Activated CD8-positive, alpha-beta T cell treated with anti-CD3 and anti-CD28 coated beads, Interleukin-2, amount 10 ng/mL, durations not matched to agents 7 days and 5 days (primary cell): ENCODE measurements around the gene ERC1. TPM values are rescaled to one million over a fixed set of nuclear protein-coding genes. Genes with fewer than 3 reads are reported as not detected.
A peak's percentile ranks its signal among the peaks of the same experiment; 100 is the strongest.

Source experiments
- ATAC-seq: fragments of 150-1000 bp; cut with Tn5 transposase; one replicate; pipeline ENCODE4 v1.10.0; 2021; ENCODE audit warnings: moderate library complexity
- CTCF ChIA-PET: fragments of 350-600 bp; sonication (Branson Sonifier 250); formaldehyde crosslinking; loops from one replicate; lab custom pipeline; 2021; ENCODE audit warnings: antibody characterized with exemption; lab: Charles Lee
- POLR2A ChIA-PET: fragments of 350-600 bp; sonication (Branson Sonifier 250); formaldehyde crosslinking; loops from one replicate; lab custom pipeline; 2021; ENCODE audit warnings: antibody characterized with exemption; lab: Charles Lee
- DNase-seq: peaks from one replicate; pipeline ENCODE4 v3.0.0-alpha.2; 2020
- H3K27ac Mint-ChIP-seq: one replicate; pipeline ENCODE4 v1.8.0; 2021; ENCODE audit warnings: mild to moderate bottlenecking, mixed read lengths
- H3K27me3 Mint-ChIP-seq: one replicate; pipeline ENCODE4 v1.8.0; 2021; ENCODE audit warnings: low read depth, mixed read lengths
- H3K36me3 Mint-ChIP-seq: one replicate; pipeline ENCODE4 v1.8.0; 2021; ENCODE audit warnings: low read depth, mixed read lengths
- H3K4me1 Mint-ChIP-seq: one replicate; pipeline ENCODE4 v1.8.0; 2021; ENCODE audit warnings: low read depth, mixed read lengths
- H3K4me3 Mint-ChIP-seq: one replicate; pipeline ENCODE4 v1.8.0; 2021; ENCODE audit warnings: mild to moderate bottlenecking, mixed read lengths
- H3K9me3 Mint-ChIP-seq: one replicate; pipeline ENCODE4 v1.8.0; 2022; ENCODE audit warnings: mixed read lengths; ENCODE audit not compliant: insufficient read depth
- total RNA-seq, 2 experiments: library from RNA; stranded (reverse); gene quantifications; one replicate each; pipeline ENCODE4 v1.2.3, GENCODE V29; 2021

Gene ERC1
- total RNA-seq, 2 experiments from 2014 or later: 25.2 to 32.9 TPM

- no peaks in the 10 kb centered on the region for H3K9me3 Mint-ChIP-seq
- DNase-seq: no peak
Observed at GRCh38 chr12:1466481-1467154, 475.6 kb downstream of the ERC1 start.

GRCh38 chr12:1467710-1468109, 476.7 kb downstream of the ERC1 start:
- H3K4me1 Mint-ChIP-seq: no peaks in the 10 kb centered on the region
- ChIA-PET POLR2A (no interaction called here), CTCF (interaction anchor here (1.5 kb wide), 1 partner anchor 22 kb away, joined by 3 read pairs; no protein-coding TSS in a partner anchor)
- no peak for DNase-seq
- ATAC-seq: no peak
- H3K27me3 Mint-ChIP-seq: no peaks in the 10 kb centered on the region
- no peaks in the 10 kb centered on the region for H3K9me3 Mint-ChIP-seq
- no peaks in the 10 kb centered on the region for H3K36me3 Mint-ChIP-seq
- H3K4me3 Mint-ChIP-seq: no peak overlapping the region
- H3K27ac Mint-ChIP-seq: no peak overlapping the region

More at GRCh38 chr12:1466481-1467154, 475.6 kb downstream of the ERC1 start:
- H3K4me3 Mint-ChIP-seq: no peak overlapping the region
- ChIA-PET CTCF (no interaction called here), POLR2A (no interaction called here)
- H3K27ac Mint-ChIP-seq: no peak overlapping the region
- peaks cover 1% of the 10 kb centered on the region for H3K27me3 Mint-ChIP-seq
- H3K4me1 Mint-ChIP-seq: no peaks in the 10 kb centered on the region
- H3K36me3 Mint-ChIP-seq: no peaks in the 10 kb centered on the region
- ATAC-seq: no peak

GRCh38 chr12:1469070-1469469, 478.0 kb downstream of the ERC1 start:
- DNase-seq: no peak
- no peak overlapping the region for H3K27ac Mint-ChIP-seq
- ChIA-PET POLR2A (no interaction called here), CTCF (interaction anchor here (1.5 kb wide), 1 partner anchor 20 kb away, joined by 3 read pairs; no protein-coding TSS in a partner anchor)
- H3K4me3 Mint-ChIP-seq: no peak overlapping the region
- H3K36me3 Mint-ChIP-seq: no peaks in the 10 kb centered on the region
- H3K27me3 Mint-ChIP-seq: no peaks in the 10 kb centered on the region
- ATAC-seq: no peak
- no peaks in the 10 kb centered on the region for H3K4me1 Mint-ChIP-seq
- H3K9me3 Mint-ChIP-seq: no peaks in the 10 kb centered on the region

DNA sequence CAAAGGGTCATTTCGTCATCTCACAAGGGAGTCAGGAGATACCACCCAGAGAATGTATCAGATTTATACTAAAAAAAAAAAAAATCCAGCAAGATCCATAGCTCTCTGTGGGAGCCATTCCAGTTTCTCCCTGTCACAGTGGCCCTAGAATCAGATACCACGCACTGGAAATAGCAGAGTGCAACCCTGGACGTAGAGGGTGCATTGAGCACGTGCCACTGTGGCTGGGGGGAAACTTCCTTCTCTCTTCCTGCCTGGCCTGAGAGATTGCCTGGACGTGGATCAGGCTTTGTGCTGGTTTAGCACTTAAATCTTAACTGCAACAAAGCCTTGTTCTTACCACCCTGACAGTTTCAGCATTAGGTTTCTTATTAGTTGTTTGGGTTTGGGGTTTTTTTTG, 479.0 kb downstream of the ERC1 start:
- ChIA-PET POLR2A (no interaction called here), CTCF (no interaction called here)
- H3K27ac Mint-ChIP-seq: no peak overlapping the region
- ATAC-seq: no peak
- H3K27me3 Mint-ChIP-seq: no peaks in the 10 kb centered on the region
- no peak overlapping the region for H3K4me3 Mint-ChIP-seq
- H3K4me1 Mint-ChIP-seq: no peaks in the 10 kb centered on the region
- no peak for DNase-seq
- no peaks in the 10 kb centered on the region for H3K9me3 Mint-ChIP-seq
- no peaks in the 10 kb centered on the region for H3K36me3 Mint-ChIP-seq

DNA sequence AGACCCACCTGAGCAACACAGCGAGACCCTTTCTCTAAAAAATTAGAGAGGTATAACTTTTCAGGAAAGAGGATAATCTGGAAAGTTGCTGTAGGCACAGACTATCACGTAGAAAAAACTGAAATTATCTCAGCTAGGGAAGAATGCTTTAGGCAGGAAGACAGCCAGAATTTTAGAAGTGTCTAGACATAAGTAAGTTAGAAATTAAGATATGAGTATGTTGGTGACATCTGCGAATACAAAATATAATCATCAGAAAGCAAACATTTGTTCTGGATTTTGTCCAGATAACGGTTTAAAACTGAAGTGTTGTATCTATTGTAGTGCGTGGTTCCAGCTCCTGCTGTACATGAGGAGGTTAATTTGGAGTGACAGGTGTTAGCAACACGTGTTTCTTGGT, 480.2 kb downstream of the ERC1 start:
- H3K36me3 Mint-ChIP-seq: no peaks in the 10 kb centered on the region
- no peaks in the 10 kb centered on the region for H3K4me1 Mint-ChIP-seq
- no peak overlapping the region for H3K27ac Mint-ChIP-seq
- H3K4me3 Mint-ChIP-seq: no peak overlapping the region
- ChIA-PET POLR2A (no interaction called here), CTCF (interaction anchor here (1.6 kb wide), 1 partner anchor 353 kb away, joined by 4 read pairs; no protein-coding TSS in a partner anchor)
- no peaks in the 10 kb centered on the region for H3K9me3 Mint-ChIP-seq
- ATAC-seq (no peak), DNase-seq (no peak)
- no peaks in the 10 kb centered on the region for H3K27me3 Mint-ChIP-seq

GRCh38 chr12:1473418-1473817, 482.4 kb downstream of the ERC1 start:
- peak; percentile 80 for ATAC-seq
- ChIA-PET POLR2A (no interaction called here), CTCF (interaction anchor here (1.2 to 3.3 kb wide), 3 partner anchors 9 to 355 kb away, joined by 3 to 15 read pairs (median 5); no protein-coding TSS in a partner anchor)
- Mint-ChIP-seq H3K36me3 (no peaks in the 10 kb centered on the region), H3K4me3 (peak overlapping the region; percentile 36), H3K27me3 (no peaks in the 10 kb centered on the region), H3K9me3 (no peaks in the 10 kb centered on the region), H3K27ac (no peak overlapping the region), H3K4me1 (no peaks in the 10 kb centered on the region)
- DNase-seq: peak; percentile 71

GRCh38 chr12:1474041-1474573, 483.1 kb downstream of the ERC1 start:
- no peaks in the 10 kb centered on the region for H3K27me3 Mint-ChIP-seq
- CTCF ChIA-PET: interaction anchor here (1.2 to 3.3 kb wide), 5 partner anchors 9 to 356 kb away, joined by 3 to 15 read pairs (median 5); no protein-coding TSS in a partner anchor
- POLR2A ChIA-PET: no interaction called here
- ATAC-seq (peak; percentile 35), DNase-seq (no peak)
- no peak overlapping the region for H3K27ac Mint-ChIP-seq
- H3K9me3 Mint-ChIP-seq: no peaks in the 10 kb centered on the region
- no peak overlapping the region for H3K4me3 Mint-ChIP-seq
- no peaks in the 10 kb centered on the region for H3K36me3 Mint-ChIP-seq
- no peaks in the 10 kb centered on the region for H3K4me1 Mint-ChIP-seq

DNA sequence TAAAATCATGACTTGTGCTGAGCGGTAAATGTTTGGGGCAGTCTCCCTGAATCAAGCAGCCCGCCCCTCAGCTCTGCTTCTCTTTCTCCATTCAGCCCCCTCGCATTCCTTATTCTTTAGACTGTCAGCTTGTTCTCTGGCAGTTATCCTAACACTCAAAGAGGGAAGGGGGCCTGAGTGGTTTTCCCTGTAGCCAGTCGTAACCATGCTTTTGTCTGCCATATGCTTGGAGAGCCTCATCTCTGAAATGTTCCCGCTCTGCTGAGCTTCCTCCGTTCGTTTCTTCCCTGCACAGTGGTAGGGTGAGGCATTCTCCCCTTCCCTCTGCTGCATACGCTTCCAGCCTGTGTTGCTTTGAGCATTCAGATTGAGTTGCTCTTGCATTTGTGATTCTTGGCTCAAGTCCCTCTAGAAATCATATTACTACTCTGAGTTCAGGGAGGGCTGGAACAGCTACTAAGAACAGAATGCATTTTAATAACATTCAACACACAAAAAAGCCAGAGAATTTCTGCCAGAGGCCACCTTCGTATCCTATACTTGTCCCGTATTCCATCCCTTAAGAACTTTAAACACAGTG, 483.6 kb downstream of the ERC1 start:
- ATAC-seq (no peak), DNase-seq (no peak)
- Mint-ChIP-seq H3K27ac (no peak overlapping the region), H3K36me3 (no peaks in the 10 kb centered on the region), H3K27me3 (no peaks in the 10 kb centered on the region), H3K4me3 (no peak overlapping the region), H3K4me1 (no peaks in the 10 kb centered on the region), H3K9me3 (no peaks in the 10 kb centered on the region)
- CTCF ChIA-PET: interaction anchor here (1.2 to 3.3 kb wide), 5 partner anchors 10 to 357 kb away, joined by 3 to 15 read pairs (median 5); no protein-coding TSS in a partner anchor
- POLR2A ChIA-PET: no interaction called here

- CTCF ChIA-PET: no interaction called here
- Mint-ChIP-seq H3K27me3 (no peaks in the 10 kb centered on the region), H3K36me3 (no peaks in the 10 kb centered on the region), H3K4me1 (no peaks in the 10 kb centered on the region), H3K27ac (no peak overlapping the region), H3K4me3 (no peak overlapping the region), H3K9me3 (no peaks in the 10 kb centered on the region)
- POLR2A ChIA-PET: no interaction called here
- DNase-seq (no peak), ATAC-seq (no peak)
Observed at GRCh38 chr12:1479645-1480044, 488.6 kb downstream of the ERC1 start.

DNA sequence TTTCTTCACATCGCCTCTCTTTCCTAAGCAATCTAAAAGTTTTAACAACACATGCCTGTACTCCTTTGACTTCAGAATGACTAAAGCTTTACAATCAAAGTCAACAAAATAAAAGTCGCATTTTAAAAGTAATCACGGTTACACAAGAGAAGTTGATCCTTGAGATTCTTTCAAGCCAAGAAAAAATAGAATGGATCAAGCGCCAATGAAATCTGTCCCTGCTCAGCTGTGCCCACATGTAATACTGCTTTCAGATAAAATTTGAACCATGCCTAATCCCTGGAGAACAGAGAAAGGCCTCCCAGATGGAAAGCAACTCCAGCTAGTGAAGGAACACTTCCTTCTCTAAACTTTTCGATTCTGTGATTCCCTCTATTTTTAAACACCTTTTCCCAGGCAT, 490.3 kb downstream of the ERC1 start:
- Mint-ChIP-seq H3K27me3 (no peaks in the 10 kb centered on the region), H3K27ac (no peak overlapping the region), H3K4me3 (no peak overlapping the region), H3K4me1 (no peaks in the 10 kb centered on the region), H3K9me3 (no peaks in the 10 kb centered on the region), H3K36me3 (no peaks in the 10 kb centered on the region)
- ChIA-PET CTCF (interaction anchor here (0.8 kb wide), 1 partner anchor 363 kb away, joined by 3 read pairs; no protein-coding TSS in a partner anchor), POLR2A (no interaction called here)
- no peak for ATAC-seq
- no peak for DNase-seq

GRCh38 chr12:1481906-1482305, 490.9 kb downstream of the ERC1 start:
- H3K4me3 Mint-ChIP-seq: no peak overlapping the region
- no peaks in the 10 kb centered on the region for H3K27me3 Mint-ChIP-seq
- CTCF ChIA-PET: interaction anchor here (0.8 kb wide), 1 partner anchor 364 kb away, joined by 3 read pairs; no protein-coding TSS in a partner anchor

More at GRCh38 chr12:1481906-1482305, 490.9 kb downstream of the ERC1 start:
- Mint-ChIP-seq H3K9me3 (no peaks in the 10 kb centered on the region), H3K27ac (no peak overlapping the region), H3K4me1 (no peaks in the 10 kb centered on the region), H3K36me3 (no peaks in the 10 kb centered on the region)
- POLR2A ChIA-PET: no interaction called here
- ATAC-seq (no peak), DNase-seq (no peak)
